Measurements from ENCODE around the gene MKLN1. TPM values are rescaled to one million over a fixed set of nuclear protein-coding genes. Genes with fewer than 3 reads are reported as not detected.
A peak's percentile ranks its signal among the peaks of the same experiment; 100 is the strongest.

The MKLN1 gene
- 203 and 221 TPM in 2 replicates for total RNA-seq (2013; cell fraction: nucleolus; rRNA removed)
- total RNA-seq (2014; rRNA removed), result 16.7 and 19.9 TPM in 2 replicates
- total RNA-seq (2014; rRNA removed; fragmentation: Illumina TruSeq; extraction: Trizol), result 26.7 and 30.3 TPM in 2 replicates
- 26.2 and 33.5 TPM in 2 replicates for total RNA-seq (2021)
- 9.1 TPM for polyA plus RNA-seq (2011; ENCODE audit: low read depth)
- 55.8 and 65.7 TPM in 2 replicates for polyA plus RNA-seq (2011; rRNA removed)
- 24.5 and 33.2 TPM in 2 replicates for polyA plus RNA-seq (2011; cell fraction: cytosol; rRNA removed)
- polyA plus RNA-seq (2011; cell fraction: nucleus; rRNA removed), result 35.8 and 46.4 TPM in 2 replicates
- 13.0 and 20.4 TPM in 2 replicates for polyA plus RNA-seq (2012)
- polyA plus RNA-seq (2014; fragmentation: Illumina TruSeq; extraction: Trizol), result 21.7 and 31.9 TPM in 2 replicates
- polyA plus RNA-seq (2014; fragmentation: Nextera tagmentation; extraction: Ambion mirVana), result 10 to 100 TPM; 16.4 to 31.8 TPM
- 12.4 and 13.6 TPM in 2 replicates for polyA plus RNA-seq (2014; rRNA removed)
- 10 to 100 TPM; 37.4 to 39.1 TPM for polyA plus RNA-seq (2016; fragmentation: Nextera tagmentation; extraction: Ambion mirVana)
- polyA minus RNA-seq (2011; rRNA and poly(A)+ RNA removed), result 133 and 162 TPM in 2 replicates
- 23.1 and 24.2 TPM in 2 replicates for polyA minus RNA-seq (2011; cell fraction: cytosol; rRNA and poly(A)+ RNA removed)
- 57.9 and 94.6 TPM in 2 replicates for polyA minus RNA-seq (2011; cell fraction: nucleus; rRNA and poly(A)+ RNA removed)
- percentile 78 among the genes with signal in this experiment for Bru-seq, nascent RNA
- percentile 71 among the genes with signal in this experiment for BruChase-seq, experiment 1, labeled RNA remaining after a 6-hour chase
- BruChase-seq, experiment 2, labeled RNA remaining after a 2-hour chase, result percentile 78 among the genes with signal in this experiment
- long read RNA-seq, experiment 1, full-length matches to known transcripts, result 18 of 24 reads
- long read RNA-seq, experiment 1, partial matches to known transcripts, result 2 of 24 reads
- long read RNA-seq, experiment 1, other reads (novel, unspliced or antisense), result 4 of 24 reads
- long read RNA-seq, experiment 2, full-length matches to known transcripts, result 12 of 38 reads
- long read RNA-seq, experiment 2, partial matches to known transcripts, result 10 of 38 reads
- long read RNA-seq, experiment 2, other reads (novel, unspliced or antisense), result 16 of 38 reads

DNA sequence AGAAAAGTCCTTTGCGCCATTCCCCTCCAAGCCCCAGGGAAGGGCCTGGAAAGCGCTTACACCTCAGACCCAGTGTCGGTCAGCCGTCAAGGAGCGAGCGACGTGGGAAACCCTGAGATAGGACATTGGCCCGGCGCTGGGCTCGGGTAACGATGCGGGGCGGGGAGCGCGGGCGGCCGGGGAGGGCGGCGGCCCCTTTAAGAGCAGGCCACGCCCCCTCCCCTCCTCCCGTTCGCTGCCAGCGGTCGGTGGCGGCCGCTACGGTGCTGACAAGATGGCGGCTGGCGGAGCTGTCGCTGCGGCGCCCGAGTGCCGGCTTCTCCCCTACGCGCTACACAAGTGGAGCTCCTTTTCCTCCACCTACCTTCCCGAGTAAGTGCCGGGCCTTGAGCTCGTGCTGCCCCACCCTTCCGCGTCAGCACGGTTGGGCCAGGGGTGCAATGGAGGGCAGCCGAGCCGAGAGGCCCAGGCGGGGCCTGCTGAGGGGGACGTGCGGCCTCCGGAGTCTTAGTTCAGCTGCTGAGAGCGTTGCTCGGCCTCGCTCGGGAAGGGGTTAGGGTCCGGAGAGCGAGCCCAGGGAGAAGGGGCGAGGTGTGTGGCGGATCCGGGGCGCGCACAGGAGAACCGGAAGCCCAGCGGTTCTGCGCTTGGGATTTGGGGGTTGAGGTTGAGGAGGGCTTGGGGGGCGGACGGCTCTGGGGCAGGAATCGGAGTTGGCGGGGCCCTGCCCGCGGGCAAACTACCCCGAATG, at the start of gene MKLN1:
TSS of gene MKLN1 (plus strand) at position 251 of the 751 bp plus-strand sequence. CDS start at position 275, 24 bp downstream.
- in situ Hi-C loops (cut with MboI) (no loop called here), intact Hi-C loops (cut with micrococcal nuclease; ENCODE audit: unreplicated experiment) (loop anchor here (5.0 to 10.0 kb wide), 3 partner anchors 206 to 363 kb away; no protein-coding TSS in a partner anchor)
- Histone ChIP-seq H3K4me2 (ENCODE audit: control insufficient read depth, insufficient read depth) (peak within 1 kb of the TSS; percentile 99), H3K36me3 (ENCODE audit: control insufficient read depth in 2 of 2, insufficient read depth in 2 of 2, low read length in 1 of 2) (no peaks in the 10 kb centered on the region; a peak in 1 of 4 replicates), H2AFZ (ENCODE audit: control insufficient read depth, low read depth, low read length) (peak within 1 kb of the TSS; percentile 100), H3K4me3 (peak within 1 kb of the TSS; percentile 88), H4K20me1 (ENCODE audit: control insufficient read depth, insufficient read depth) (no peaks in the 10 kb centered on the region), H3K27me3 (replicated peaks in 1 of 2; ENCODE audit: control insufficient read depth in 2 of 2, insufficient read depth in 2 of 2, low read length in 1 of 2) (no peaks in the 10 kb centered on the region), H3K79me2 (ENCODE audit: control insufficient read depth, insufficient read depth, low read length) (peaks cover 55% of the 10 kb centered on the region), H3K4me1 (ENCODE audit: control insufficient read depth, insufficient read depth, low read length) (0 out of 2 replicates have a peak, but pooled peaks cover 3% of the 10 kb centered on the region), H3K9me3 (replicated peaks; ENCODE audit: control insufficient read depth, insufficient read depth, low read length) (peaks cover 2% of the 10 kb centered on the region; the same call in 2 of the 3 replicates), H3K27ac (ENCODE audit: control insufficient read depth, insufficient read depth) (peak within 1 kb of the TSS; percentile 97), H3K9ac (ENCODE audit: control insufficient read depth, insufficient read depth, low read length) (peak within 1 kb of the TSS; percentile 87)
- ATAC-seq (peak; percentile 95), DNase-seq (ENCODE audit: low read depth, low spot score) (peak; percentile 35), FAIRE-seq (no peak)
- RAD21 ChIA-PET (ENCODE audit: unreplicated experiment), result interaction anchor here (0.8 to 2.3 kb wide), 8 partner anchors 9 to 221 kb away, joined by 3 to 11 read pairs (median 4); no protein-coding TSS in a partner anchor
- POLR2A ChIA-PET, result interaction anchor here (0.6 to 2.1 kb wide), 9 partner anchors 9 to 443 kb away, joined by 3 to 12 read pairs (median 3); no protein-coding TSS in a partner anchor
- CTCF ChIA-PET, result interaction anchor here (1.1 to 1.4 kb wide), 2 partner anchors 8 to 259 kb away, joined by 3 read pairs; no protein-coding TSS in a partner anchor
- WGBS (ENCODE audit: insufficient coverage, insufficient replicate concordance, low lambda C conversion rate, missing lambda C conversion rate), result 1% methylated on average over 56 of the region's 69 CpGs
- BruUV-seq (replicated peaks), result no TSS peak
- SMC1A ChIA-PET (ENCODE audit: uncharacterized antibody, unreplicated experiment), result interaction anchor here (0.8 to 2.1 kb wide), 8 partner anchors 8 to 371 kb away, joined by 3 to 12 read pairs (median 4); no protein-coding TSS in a partner anchor
- TF ChIP-seq HDGF (IDR thresholded peaks at IDR 0.05), result peak; percentile 89; the same call in 1 of the 2 replicates
- TF ChIP-seq SMARCA5 (IDR thresholded peaks at IDR 0.05), result peak; percentile 63; the same call in 1 of the 2 replicates
- TF ChIP-seq, protein P1, sequence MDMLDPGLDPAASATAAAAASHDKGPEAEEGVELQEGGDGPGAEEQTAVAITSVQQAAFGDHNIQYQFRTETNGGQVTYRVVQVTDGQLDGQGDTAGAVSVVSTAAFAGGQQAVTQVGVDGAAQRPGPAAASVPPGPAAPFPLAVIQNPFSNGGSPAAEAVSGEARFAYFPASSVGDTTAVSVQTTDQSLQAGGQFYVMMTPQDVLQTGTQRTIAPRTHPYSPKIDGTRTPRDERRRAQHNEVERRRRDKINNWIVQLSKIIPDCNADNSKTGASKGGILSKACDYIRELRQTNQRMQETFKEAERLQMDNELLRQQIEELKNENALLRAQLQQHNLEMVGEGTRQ (IDR thresholded peaks at IDR 0.05; ENCODE audit: borderline replicate concordance, low read depth, low read length), result no peak
- TF ChIP-seq EED (IDR thresholded peaks at IDR 0.05; ENCODE audit: low read depth), result no peak; the same call in 1 of the 2 replicates
- no peak for TF ChIP-seq ZNF384 (IDR thresholded peaks at IDR 0.05; ENCODE audit: borderline replicate concordance, low read depth, low read length)
- no peak; the same call in 1 of the 2 replicates for TF ChIP-seq TCF3 (IDR thresholded peaks at IDR 0.05; ENCODE audit: borderline replicate concordance, insufficient read depth, low read depth, low read length)
- no peak for TF ChIP-seq TBL1XR1 (IDR thresholded peaks at IDR 0.05; ENCODE audit: low read depth, low read length)
- peak in 1 of 2 experiments; percentile 65; a peak in 2 of 3 replicates for TF ChIP-seq EGR1 (IDR thresholded peaks at IDR 0.05; ENCODE audit: borderline replicate concordance in 1 of 2, low read depth in 2 of 2, low read length in 2 of 2)
- TF ChIP-seq WRNIP1 (IDR thresholded peaks at IDR 0.05; ENCODE audit: borderline replicate concordance, low read depth, low read length), result no peak
- TF ChIP-seq NKRF (conservative IDR thresholded peaks at IDR 0.05), result peak; percentile 71; the same call in 1 of the 2 replicates
- no peak for TF ChIP-seq NFYA (IDR thresholded peaks at IDR 0.05; ENCODE audit: borderline replicate concordance, low read depth, low read length)
- no peak for TF ChIP-seq ZBTB33 (IDR thresholded peaks at IDR 0.05)
- peak; percentile 75; the same call in 1 of the 2 replicates for TF ChIP-seq DPF2 (IDR thresholded peaks at IDR 0.05)

All from GM12878 (cell line).